ENCODE results near the gene EDEM2.

EDEM2 gene

GRCh38 chr20:35093267-35093884, 53.8 kb downstream of the EDEM2 start:
- TF ChIP-seq FOXP2 (optimal IDR thresholded peaks at IDR 0.05; ENCODE audit: borderline replicate concordance, extremely low read depth, extremely low read length, insufficient read depth) (no peak), POLR2AphosphoS5 (IDR thresholded peaks at IDR 0.05; ENCODE audit: low read depth, low read length) (no peak), TAF1 (IDR thresholded peaks at IDR 0.05; ENCODE audit: borderline replicate concordance, insufficient read depth, low read length) (no peak), SIN3A (IDR thresholded peaks at IDR 0.05; ENCODE audit: borderline replicate concordance, insufficient read depth, low read length) (no peak), REST (IDR thresholded peaks at IDR 0.05; ENCODE audit: insufficient read depth in 1 of 2, low read depth in 2 of 2, low read length in 2 of 2) (no peak)

GRCh38 chr20:35092524-35093266, 54.4 kb downstream of the EDEM2 start, which contains the start of gene TRPC4AP:
Gene TRPC4AP (minus strand): TSS chr20:35092807. CDS start chr20:35092781, 26 bp downstream.
- TF ChIP-seq REST (IDR thresholded peaks at IDR 0.05; ENCODE audit: insufficient read depth in 1 of 2, low read depth in 2 of 2, low read length in 2 of 2) = peak in 1 of 2 experiments; percentile 26; a peak in 1 of 4 replicates
- TF ChIP-seq SIN3A (IDR thresholded peaks at IDR 0.05; ENCODE audit: borderline replicate concordance, insufficient read depth, low read length) = peak; percentile 70; the same call in 1 of the 2 replicates
- peak; percentile 95 for TF ChIP-seq POLR2AphosphoS5 (IDR thresholded peaks at IDR 0.05; ENCODE audit: low read depth, low read length)
- peak; percentile 50 for TF ChIP-seq FOXP2 (optimal IDR thresholded peaks at IDR 0.05; ENCODE audit: borderline replicate concordance, extremely low read depth, extremely low read length, insufficient read depth)
- TF ChIP-seq TAF1 (IDR thresholded peaks at IDR 0.05; ENCODE audit: borderline replicate concordance, insufficient read depth, low read length) = peak; percentile 51

DNA sequence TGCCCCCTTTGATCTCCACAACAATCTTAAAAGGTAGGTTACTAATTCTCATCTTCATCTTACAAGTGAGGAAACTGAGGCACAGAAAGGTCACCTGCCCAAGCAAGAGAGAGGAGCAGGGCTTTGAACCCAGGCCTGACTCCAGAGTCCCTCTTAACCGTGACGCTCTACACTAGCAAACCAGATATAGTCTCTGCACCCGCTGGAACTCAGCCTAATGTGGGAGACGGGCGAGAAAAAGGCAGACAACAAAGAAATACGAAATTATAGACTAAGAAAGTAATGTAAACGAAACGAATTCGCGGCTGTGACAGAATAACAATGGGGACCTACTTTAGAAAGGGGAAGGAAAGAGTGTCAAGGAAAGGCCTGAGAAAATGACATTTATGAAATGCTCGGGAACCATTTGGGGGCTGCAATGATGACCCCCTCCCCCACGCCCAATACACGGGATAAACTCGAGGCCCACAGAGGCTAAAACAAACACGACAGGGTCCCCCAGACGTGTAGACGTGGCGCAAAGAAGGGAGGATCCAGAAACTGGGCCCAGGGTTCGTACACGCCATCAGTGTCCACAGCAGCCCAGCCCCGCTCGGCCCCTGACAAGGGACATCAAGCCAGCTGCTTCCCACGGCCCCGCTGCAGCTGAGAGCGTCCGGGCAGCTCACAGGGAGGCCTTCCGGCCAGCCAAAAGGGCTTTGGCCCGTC, 55.2 kb downstream of the EDEM2 start:
- no peak for TF ChIP-seq POLR2AphosphoS5 (IDR thresholded peaks at IDR 0.05; ENCODE audit: low read depth, low read length)

DNA sequence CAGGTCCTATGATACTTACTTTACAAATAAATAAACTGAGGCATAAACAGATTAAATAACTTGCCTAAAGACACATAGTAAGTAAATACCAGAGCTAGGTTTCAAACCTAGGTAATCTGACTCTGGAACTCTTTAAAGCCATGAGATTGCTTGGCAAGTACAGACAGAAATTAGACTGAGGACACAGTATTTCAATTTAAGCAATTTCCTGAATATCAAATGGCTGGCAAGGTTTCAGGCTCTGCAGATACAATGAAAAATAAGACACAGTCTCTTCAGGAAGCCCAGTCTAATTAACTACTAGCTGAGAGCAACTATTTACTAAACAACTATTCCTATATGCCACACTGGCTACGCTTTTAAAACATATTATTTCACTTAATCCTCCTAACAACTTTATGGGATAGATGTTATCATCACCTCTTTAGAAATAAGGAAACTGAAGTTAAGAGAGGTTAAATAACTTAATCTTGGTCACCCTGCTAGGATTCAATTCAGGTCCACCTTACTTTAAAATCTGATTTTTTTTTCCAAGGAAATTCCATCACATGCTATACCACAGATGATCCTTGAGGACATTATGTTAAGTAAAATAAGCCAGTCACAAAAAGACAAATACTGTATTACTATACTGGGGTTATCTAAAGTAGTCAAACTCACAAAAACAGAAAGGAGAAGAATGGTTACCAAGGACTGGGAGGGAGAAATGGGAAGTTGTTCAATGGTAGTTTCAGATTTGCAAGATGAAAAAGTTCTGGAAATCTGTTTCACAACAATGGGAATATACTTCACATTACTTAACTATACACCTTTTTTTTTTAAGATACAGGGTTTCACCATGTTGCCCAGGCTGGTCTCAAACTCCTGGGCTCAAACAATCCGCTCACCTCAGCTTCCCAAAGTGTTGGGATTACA, 58.6 kb downstream of the EDEM2 start:
- TF ChIP-seq REST (IDR thresholded peaks at IDR 0.05; ENCODE audit: insufficient read depth in 1 of 2, low read depth in 2 of 2, low read length in 2 of 2) = no peak

- TF ChIP-seq REST (IDR thresholded peaks at IDR 0.05; ENCODE audit: insufficient read depth in 1 of 2, low read depth in 2 of 2, low read length in 2 of 2) (no peak), SIN3A (IDR thresholded peaks at IDR 0.05; ENCODE audit: borderline replicate concordance, insufficient read depth, low read length) (no peak), POLR2AphosphoS5 (IDR thresholded peaks at IDR 0.05; ENCODE audit: low read depth, low read length) (no peak), FOXP2 (optimal IDR thresholded peaks at IDR 0.05; ENCODE audit: borderline replicate concordance, extremely low read depth, extremely low read length, insufficient read depth) (no peak)
Measured at GRCh38 chr20:35087791-35088190, 59.3 kb downstream of the EDEM2 start.
